HEK293 (cell line): Measurements from ENCODE around the gene GLCE.

Experiments
- CTCF ChIA-PET: fragments of 350-600 bp; formaldehyde crosslinking; extraction: SDS; loops from one replicate; lab custom pipeline; 2021; ENCODE audit warnings: antibody characterized with exemption; lab: Yijun Ruan, JAX
- POLR2A ChIA-PET: fragments of 300-600 bp; formaldehyde crosslinking; extraction: SDS; loops from one replicate; lab custom pipeline; 2020; ENCODE audit warnings: antibody characterized with exemption, inconsistent platforms; lab: Yijun Ruan, JAX
- H3K27ac ChIP-seq: fragments of 200-500 bp; sonication (Bioruptor generic); 2 replicates; pipeline ENCODE4 v1.5.1; 2014; ENCODE audit warnings: low read depth, low read length, control low read depth, inconsistent platforms; ENCODE audit errors: extremely low read depth
- H3K36me3 ChIP-seq, 2 experiments: fragments of 200-500 bp in 1 of 2; sonication (Bioruptor generic) in 1 of 2; 1 replicate in 1 of 2; 2 replicates in 1 of 2; pipeline ENCODE4 v1.5.1; 2014 to 2017; ENCODE audit warnings: inconsistent platforms in 2 of 2, low read length in 2 of 2; ENCODE audit not compliant: control insufficient read depth in 2 of 2, insufficient read depth in 1 of 2
- H3K4me1 ChIP-seq: fragments of 200-500 bp; sonication (Bioruptor generic); 2 replicates; pipeline ENCODE4 v1.5.1; 2014; ENCODE audit warnings: mild to moderate bottlenecking, low read length, inconsistent platforms; ENCODE audit not compliant: control insufficient read depth, insufficient read depth
- H3K4me3 ChIP-seq: 2 replicates; pipeline ENCODE4 v1.5.1; 2011; ENCODE audit warnings: low read depth, mild to moderate bottlenecking, control low read depth, low read length, moderate library complexity
- H3K9me3 ChIP-seq: fragments of 200-500 bp; sonication (Bioruptor generic); 2 replicates; pipeline ENCODE4 v1.5.1; 2014; ENCODE audit warnings: low read depth, low read length, inconsistent platforms; ENCODE audit not compliant: control insufficient read depth, insufficient read depth
- BCL6B ChIP-seq: fragments of 450-650 bp; formaldehyde crosslinking; IDR thresholded peaks from 2 replicates; pipeline ENCODE4 v1.5.1; 2017; ENCODE audit warnings: missing biosample characterization, missing genetic modification characterization
- HIC1 ChIP-seq: fragments of 450-650 bp; formaldehyde crosslinking; IDR thresholded peaks from 2 replicates; pipeline ENCODE4 v1.5.1; 2016; ENCODE audit warnings: missing biosample characterization, missing genetic modification characterization
- REST ChIP-seq: fragments of 450-650 bp; formaldehyde crosslinking; IDR thresholded peaks from 2 replicates; pipeline ENCODE4 v1.5.1; 2016; ENCODE audit warnings: missing biosample characterization, missing genetic modification characterization
- SP3 ChIP-seq: fragments of 450-650 bp; formaldehyde crosslinking; IDR thresholded peaks from 2 replicates; pipeline ENCODE4 v1.5.1; 2016; ENCODE audit warnings: missing biosample characterization, missing genetic modification characterization
- SP7 ChIP-seq: fragments of 450-650 bp; formaldehyde crosslinking; IDR thresholded peaks from 2 replicates; pipeline ENCODE4 v1.5.1; 2016; ENCODE audit warnings: missing biosample characterization, missing genetic modification characterization
- ZFP41 ChIP-seq: fragments of 450-650 bp; formaldehyde crosslinking; IDR thresholded peaks from 2 replicates; pipeline ENCODE4 v1.5.1; 2016; ENCODE audit warnings: missing biosample characterization, missing genetic modification characterization, borderline replicate concordance
- ZIC2 ChIP-seq: fragments of 450-650 bp; formaldehyde crosslinking; IDR thresholded peaks from 2 replicates; pipeline ENCODE4 v1.5.1; 2016; ENCODE audit warnings: missing biosample characterization, missing genetic modification characterization
- ZNF148 ChIP-seq: fragments of 450-650 bp; formaldehyde crosslinking; IDR thresholded peaks from 2 replicates; pipeline ENCODE4 v1.5.0; 2017; ENCODE audit warnings: missing biosample characterization, missing genetic modification characterization, borderline replicate concordance
- ZNF2 ChIP-seq: fragments of 450-650 bp; formaldehyde crosslinking; IDR thresholded peaks from 2 replicates; pipeline ENCODE4 v1.5.1; 2016; ENCODE audit warnings: missing biosample characterization, missing genetic modification characterization
- ZNF311 ChIP-seq: fragments of 450-650 bp; formaldehyde crosslinking; IDR thresholded peaks from 2 replicates; pipeline ENCODE4 v1.5.1; 2017; ENCODE audit warnings: missing biosample characterization, missing genetic modification characterization, borderline replicate concordance
- ZNF48 ChIP-seq: fragments of 450-650 bp; formaldehyde crosslinking; IDR thresholded peaks from 2 replicates; pipeline ENCODE4 v1.5.1; 2016; ENCODE audit warnings: missing biosample characterization, missing genetic modification characterization
- ZNF501 ChIP-seq: fragments of 450-650 bp; formaldehyde crosslinking; IDR thresholded peaks from 2 replicates; pipeline ENCODE4 v1.5.1; 2016; ENCODE audit warnings: missing biosample characterization, missing genetic modification characterization
- ZSCAN4 ChIP-seq: fragments of 450-650 bp; formaldehyde crosslinking; IDR thresholded peaks from 2 replicates; pipeline ENCODE4 v1.5.1; 2017; ENCODE audit warnings: missing biosample characterization, missing genetic modification characterization

GLCE gene

GRCh38 chr15:69160141-69160993 is at the start of gene GLCE (continued):
- TF ChIP-seq ZFP41 (tag by site-specific recombination), result no peak
- no peak for TF ChIP-seq ZNF48 (tag by site-specific recombination)
- peak; percentile 81; the same call in 1 of the 2 replicates for TF ChIP-seq ZNF501 (tag by site-specific recombination)
- TF ChIP-seq SP3 (tag by site-specific recombination), result peak; percentile 98
- TF ChIP-seq ZSCAN4 (tag by site-specific recombination), result no peak
- TF ChIP-seq HIC1 (tag by site-specific recombination), result peak; percentile 58; the same call in 1 of the 2 replicates
- peak; percentile 65 for TF ChIP-seq ZNF2 (tag by site-specific recombination)
- TF ChIP-seq ZNF148 (tag by site-specific recombination), result no peak
- no peak for TF ChIP-seq ZNF311 (tag by site-specific recombination)
- TF ChIP-seq ZIC2 (tag by site-specific recombination), result peak; percentile 96

- no peaks in the 10 kb centered on the region for H3K36me3 ChIP-seq
- TF ChIP-seq REST (0 out of 2 replicates have a peak, but pooled peaks have one; percentile 21), BCL6B (tag by site-specific recombination) (no peak), SP7 (tag by site-specific recombination) (peak; percentile 53; the same call in 1 of the 2 replicates)
- TF ChIP-seq, all 188 proteins: peak for 2
- ChIA-PET CTCF (interaction anchor here (0.6 to 0.8 kb wide), 3 partner anchors 9 to 51 kb away, joined by 3 to 5 read pairs (median 4); no protein-coding TSS in a partner anchor), POLR2A (no interaction called here)
- Histone ChIP-seq H3K27ac (no peak overlapping the region), H3K9me3 (no peaks in the 10 kb centered on the region), H3K4me3 (no peak overlapping the region), H3K4me1 (no peaks in the 10 kb centered on the region; the same call in 1 of the 2 replicates)
These were observed 46.0 kb upstream of the GLCE start for GRCh38 chr15:69114331-69114928.
